Subcutaneous adipose tissue (tissue), 4 donors: ENCODE data around the gene TRIO. TPM values are rescaled to one million over a fixed set of nuclear protein-coding genes. Genes with fewer than 3 reads are reported as not detected.

ENCODE experiments used
- CTCF ChIP-seq: fragments of 450-650 bp; IDR thresholded peaks from one replicate; pipeline ENCODE4 v1.5.1; 2016; ENCODE audit warnings: low read depth, mild to moderate bottlenecking, control low read depth, antibody characterized with exemption, moderate library complexity
- total RNA-seq, 4 donors: library from RNA; depleted of rRNA; stranded (reverse); fragments of >200 nt; gene quantifications; one replicate each; pipeline ENCODE4 v1.1.0, GENCODE V29; 2016

TRIO gene
- total RNA-seq, 4 donors from 2014 or later = 193 to 238 (median 212) TPM

GRCh38 chr5:14188778-14189177 is 45.6 kb downstream of the TRIO start:
- no peak for TF ChIP-seq CTCF

- no peak for TF ChIP-seq CTCF
Observed at GRCh38 chr5:14189680-14190079, 46.5 kb downstream of the TRIO start.

GRCh38 chr5:14190194-14191164 is 47.3 kb downstream of the TRIO start:
- TF ChIP-seq CTCF = no peak

- no peak for TF ChIP-seq CTCF
Observed at GRCh38 chr5:14191325-14191724, 48.2 kb downstream of the TRIO start.

GRCh38 chr5:14193496-14193895 is 50.4 kb downstream of the TRIO start:
- TF ChIP-seq CTCF = no peak

- TF ChIP-seq CTCF = no peak
Observed at GRCh38 chr5:14195588-14195987, 52.4 kb downstream of the TRIO start.

- no peak for TF ChIP-seq CTCF
Observed at GRCh38 chr5:14197056-14197455, 53.9 kb downstream of the TRIO start.
